C1 segment of cervical spinal cord (tissue), 14 donors: ENCODE data around the gene DCLRE1B.

Experiments used
- DNase-seq, 14 donors: peaks; one replicate each; lab custom pipeline; 2025; lab: John Stamatoyannopoulos, UW

The DCLRE1B gene

GRCh38 chr1:113886417-113887401 is 18.4 kb upstream of the DCLRE1B start:
- no peak for DNase-seq

GRCh38 chr1:113887402-113888175 is 17.5 kb upstream of the DCLRE1B start, which contains the start of gene BCL2L15:
BCL2L15 (minus strand) TSS chr1:113887581; CDS start chr1:113887375, 206 bp downstream.
- DNase-seq, result no peak

- no peak for DNase-seq
These were observed 14.3 kb upstream of the DCLRE1B start for GRCh38 chr1:113890816-113891215.

- no peak for DNase-seq
These were observed 13.4 kb upstream of the DCLRE1B start for GRCh38 chr1:113891631-113892220.

GRCh38 chr1:113893267-113893666 is 11.9 kb upstream of the DCLRE1B start:
- no peak for DNase-seq

GRCh38 chr1:113895098-113895497 is 10.0 kb upstream of the DCLRE1B start:
- DNase-seq, result peak in 1 of 14 donors; percentile 32

GRCh38 chr1:113895961-113896360 is 9.2 kb upstream of the DCLRE1B start:
- DNase-seq, result no peak

- DNase-seq, result no peak
These were observed 6.8 kb upstream of the DCLRE1B start for GRCh38 chr1:113898241-113898814.

- no peak for DNase-seq
These were observed 6.0 kb upstream of the DCLRE1B start for GRCh38 chr1:113899111-113899510.

- DNase-seq, result no peak
These were observed 3.9 kb upstream of the DCLRE1B start for GRCh38 chr1:113901191-113901590.

GRCh38 chr1:113903501-113904292 is 1.4 kb upstream of the DCLRE1B start:
- peak in 1 of 14 donors; percentile 51 for DNase-seq

GRCh38 chr1:113904293-113904673 is 843 bp upstream of the DCLRE1B start:
- peak in 3 of 14 donors; percentile 32 to 46 (median 39) for DNase-seq

- DNase-seq, result peak in 2 of 14 donors; percentile 48 to 57
These were observed 322 bp downstream of the DCLRE1B start for GRCh38 chr1:113905435-113905861.

- DNase-seq, result peak in 5 of 14 donors; percentile 17 to 94 (median 33)
These were observed 7.6 kb downstream of the DCLRE1B start for GRCh38 chr1:113912594-113913311.

GRCh38 chr1:113913312-113913668 is 8.2 kb downstream of the DCLRE1B start:
- DNase-seq, result no peak

GRCh38 chr1:113913887-113914664 is 8.9 kb downstream of the DCLRE1B start:
- DNase-seq, result peak in 1 of 14 donors; percentile 37

- DNase-seq, result no peak
These were observed 11.8 kb downstream of the DCLRE1B start for GRCh38 chr1:113916974-113917373.

GRCh38 chr1:113917400-113918082 is 12.4 kb downstream of the DCLRE1B start:
- DNase-seq, result no peak

GRCh38 chr1:113918243-113918642 is 13.1 kb downstream of the DCLRE1B start:
- no peak for DNase-seq
